NCI-H2227 (cell line): ENCODE measurements around the gene ZNF441.
A peak's percentile ranks its signal among the peaks of the same experiment; 100 is the strongest.
"Not testable (repeated sequence)": the region's sequence is repeated elsewhere in the genome, so short reads cannot be mapped to it uniquely, and the experiment has no call there.

Experiments
- DNase-seq: peaks from one replicate; lab custom pipeline; 2025; ENCODE audit not compliant: unreplicated experiment; lab: John Stamatoyannopoulos, UW

The ZNF441 gene

GRCh38 chr19:11776669-11777068, 9.9 kb downstream of the ZNF441 start:
- not testable (repeated sequence) for DNase-seq

- no peak for DNase-seq
These were observed 13.7 kb downstream of the ZNF441 start for GRCh38 chr19:11780431-11781020.

- no peak for DNase-seq
These were observed 14.7 kb downstream of the ZNF441 start for GRCh38 chr19:11781295-11782057.

DNA sequence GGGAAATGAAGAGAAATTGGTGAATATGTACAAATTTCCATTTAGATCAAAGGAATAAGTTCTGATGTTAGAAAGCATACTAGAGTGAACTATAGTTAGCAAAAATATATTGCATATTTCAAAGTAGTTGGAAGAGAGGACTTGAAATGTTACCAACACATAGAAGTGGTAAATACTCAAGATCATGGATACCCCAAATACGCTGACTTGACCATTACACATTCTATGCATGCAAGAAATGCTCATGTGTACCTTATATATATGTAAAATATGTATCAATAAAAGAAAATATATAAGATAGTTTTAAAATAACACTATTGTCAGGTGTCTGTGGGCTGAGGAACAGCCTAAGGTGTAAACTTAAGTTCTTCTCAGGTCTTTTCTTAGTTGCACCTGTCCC, 17.0 kb downstream of the ZNF441 start:
- no peak for DNase-seq

DNA sequence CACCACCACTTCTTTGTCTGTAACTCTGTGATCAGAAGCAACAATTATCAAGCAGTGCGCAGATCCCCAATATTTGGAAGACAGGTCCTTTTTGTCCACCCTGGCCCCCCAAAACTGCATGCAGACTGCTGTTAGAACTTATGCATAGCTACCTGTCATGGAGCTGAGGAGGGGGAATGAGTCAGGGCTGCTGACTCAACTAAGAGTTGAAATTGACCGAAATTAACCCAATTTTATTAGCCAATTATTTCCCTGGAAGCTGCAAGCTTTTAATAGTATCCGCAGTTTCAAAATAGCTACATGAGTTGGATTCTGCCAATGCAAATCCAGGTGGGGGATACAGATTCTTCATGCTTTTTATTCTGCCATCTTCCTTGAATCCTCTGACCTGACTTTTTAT, 17.6 kb downstream of the ZNF441 start:
- DNase-seq, result no peak

GRCh38 chr19:11787536-11787935, 20.7 kb downstream of the ZNF441 start:
- no peak for DNase-seq

GRCh38 chr19:11792942-11793341, 26.1 kb downstream of the ZNF441 start:
- DNase-seq, result no peak

- DNase-seq, result peak; percentile 65
These were observed 30.7 kb downstream of the ZNF441 start for GRCh38 chr19:11797491-11797890.

- peak; percentile 86 for DNase-seq
These were observed 31.9 kb downstream of the ZNF441 start, which contains the start of gene ZNF491 for GRCh38 chr19:11798391-11799330. Gene ZNF491, plus strand, starts transcription at chr19:11798523. Its CDS starts 7,431 bp downstream, at chr19:11805954.

- no peak for DNase-seq
These were observed 39.7 kb downstream of the ZNF441 start for GRCh38 chr19:11806354-11807098.

DNA sequence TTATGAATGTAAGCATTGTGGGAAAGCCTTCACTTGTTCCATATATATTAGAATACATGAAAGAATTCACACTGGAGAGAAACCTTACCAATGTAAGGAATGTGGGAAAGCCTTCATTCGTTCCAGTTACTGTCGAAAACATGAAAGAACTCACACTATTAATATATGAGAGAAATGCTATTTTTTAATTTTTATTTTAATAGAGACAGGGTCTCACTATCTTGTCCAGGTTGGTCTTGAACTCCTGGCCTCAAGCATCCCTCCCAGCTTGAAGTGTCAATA, 40.2 kb downstream of the ZNF441 start:
- no peak for DNase-seq

DNA sequence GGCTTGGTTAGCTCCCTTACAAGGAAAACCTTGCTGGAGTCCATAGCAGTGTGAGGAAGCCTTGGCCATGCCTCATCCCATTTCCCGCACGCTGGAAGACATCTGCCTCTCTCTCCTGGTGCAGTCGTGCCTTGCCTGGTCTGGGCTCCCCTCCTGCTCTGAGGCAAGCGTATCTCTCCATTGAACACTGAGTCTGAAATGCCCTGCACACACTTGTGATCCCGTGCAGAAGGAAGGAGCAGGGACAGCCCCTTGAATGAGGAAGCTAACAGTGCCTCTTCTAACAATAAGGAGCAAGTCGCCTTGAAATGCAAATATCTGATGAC, 46.9 kb downstream of the ZNF441 start:
- no peak for DNase-seq

DNA sequence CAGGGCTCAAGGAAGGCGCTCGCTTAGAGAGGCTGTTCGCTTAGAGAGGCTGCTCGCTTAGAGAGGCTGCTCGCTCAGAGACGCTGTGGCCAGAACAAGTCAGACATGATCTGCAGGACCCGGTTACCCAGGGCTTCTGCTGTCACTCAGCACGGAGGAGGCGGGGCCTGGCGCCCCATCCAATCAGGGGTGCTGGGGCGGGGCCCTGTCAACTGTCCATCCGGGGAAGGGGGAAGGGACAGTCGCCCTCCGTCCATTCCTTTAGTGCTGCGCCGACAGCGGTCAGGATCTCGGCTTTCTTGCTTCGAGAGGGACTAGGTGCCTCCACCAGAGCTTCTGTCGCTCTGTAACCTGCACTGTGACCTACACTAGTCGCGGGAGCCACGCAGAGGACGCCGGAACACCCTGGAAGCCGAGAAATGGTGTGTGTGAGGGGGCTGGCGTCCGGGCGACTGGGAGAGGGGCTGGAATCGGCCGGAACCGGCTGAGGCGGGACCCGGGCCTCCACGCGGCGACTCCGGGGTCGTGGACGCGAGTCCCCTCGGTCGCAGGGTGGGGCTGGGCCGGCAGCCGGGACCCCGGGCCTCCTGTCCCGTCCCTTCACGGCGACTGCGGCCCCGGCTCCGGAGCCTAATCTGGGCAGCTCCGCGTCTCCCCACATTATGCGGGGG, 47.4 kb downstream of the ZNF441 start, which contains the start of gene ZNF440:
TSS of gene ZNF440 (plus strand) at position 245 of the 671 bp plus-strand sequence. CDS start at position 420, 175 bp downstream.
- peak; percentile 88 for DNase-seq

DNA sequence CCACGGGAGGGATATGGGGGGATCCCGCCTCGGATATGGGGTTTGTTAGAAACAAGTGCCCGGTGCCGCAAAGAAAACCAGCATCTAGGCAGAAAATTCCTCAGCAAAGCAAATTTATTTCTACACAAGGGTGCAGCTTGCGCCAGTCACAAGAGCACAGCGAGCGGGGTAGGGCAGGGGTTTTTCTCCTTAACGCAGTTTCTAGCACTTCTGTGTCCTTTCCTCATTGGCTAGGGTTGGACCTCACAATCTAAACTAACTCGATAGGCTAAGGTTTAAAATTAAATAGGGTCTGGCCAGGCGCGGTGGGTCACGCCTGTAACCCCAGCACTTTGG, 47.9 kb downstream of the ZNF441 start:
- DNase-seq, result no peak

- no peak for DNase-seq
These were observed 54.8 kb downstream of the ZNF441 start for GRCh38 chr19:11821474-11822109.

DNA sequence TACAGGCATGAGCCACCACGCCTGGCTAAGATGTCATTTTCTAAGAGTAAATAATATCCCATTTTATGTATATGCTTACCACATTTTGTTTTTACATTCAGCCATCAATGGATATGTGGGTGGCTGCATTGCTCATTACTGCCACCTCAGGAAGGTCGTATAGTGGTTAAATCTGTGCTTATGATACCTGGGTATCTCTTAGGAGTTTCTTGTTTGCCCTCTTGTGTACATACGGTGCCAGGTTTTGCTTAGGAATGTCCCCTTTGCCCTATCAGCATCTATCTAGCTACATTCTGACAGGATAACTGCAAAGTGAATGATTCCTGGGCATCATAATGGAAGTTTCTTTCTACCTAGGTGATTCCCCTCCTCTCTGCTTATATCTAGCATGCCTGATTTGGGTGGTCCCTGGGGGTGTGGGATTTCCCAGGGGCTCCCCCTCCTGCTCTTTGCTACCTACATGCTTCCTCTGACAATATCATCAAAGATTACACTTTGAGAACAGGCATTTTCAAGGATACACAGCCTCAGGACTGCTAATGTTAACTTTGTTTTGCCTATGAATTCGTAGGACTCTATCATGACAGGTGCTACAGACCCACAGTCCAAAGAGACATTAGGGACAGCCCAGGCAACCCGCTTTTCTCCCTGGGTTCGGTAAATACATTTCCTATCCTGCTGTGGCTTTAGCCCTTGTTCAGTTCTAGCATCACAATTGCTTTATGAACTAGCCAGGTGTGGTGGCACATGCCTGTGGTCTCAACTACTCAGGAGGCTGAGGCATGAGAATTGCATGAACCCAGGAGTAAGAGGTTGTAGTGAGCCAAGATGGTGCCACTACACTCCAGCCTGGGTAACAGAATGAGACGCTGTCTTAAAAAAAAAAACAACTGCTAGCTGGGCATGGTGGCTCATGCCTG, 62.4 kb downstream of the ZNF441 start:
- DNase-seq, result not testable (repeated sequence)

- no peak for DNase-seq
These were observed 65.6 kb downstream of the ZNF441 start for GRCh38 chr19:11832253-11832912.

DNA sequence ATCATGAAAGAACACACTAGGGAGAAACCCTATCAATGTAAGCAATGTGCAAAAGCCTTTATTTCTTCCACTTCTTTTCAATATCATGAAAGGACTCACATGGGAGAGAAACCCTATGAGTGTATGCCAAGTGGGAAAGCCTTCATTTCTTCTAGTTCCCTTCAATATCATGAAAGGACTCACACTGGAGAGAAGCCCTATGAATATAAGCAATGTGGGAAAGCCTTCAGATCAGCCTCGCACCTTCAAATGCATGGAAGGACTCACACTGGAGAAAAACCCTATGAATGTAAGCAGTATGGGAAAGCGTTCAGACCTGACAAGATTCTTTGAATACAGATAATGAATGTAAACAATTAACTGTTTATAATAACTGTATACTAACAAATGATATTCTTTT, 66.7 kb downstream of the ZNF441 start:
- no peak for DNase-seq
